ENCODE measurements around the gene PIGV.

Gene PIGV

DNA sequence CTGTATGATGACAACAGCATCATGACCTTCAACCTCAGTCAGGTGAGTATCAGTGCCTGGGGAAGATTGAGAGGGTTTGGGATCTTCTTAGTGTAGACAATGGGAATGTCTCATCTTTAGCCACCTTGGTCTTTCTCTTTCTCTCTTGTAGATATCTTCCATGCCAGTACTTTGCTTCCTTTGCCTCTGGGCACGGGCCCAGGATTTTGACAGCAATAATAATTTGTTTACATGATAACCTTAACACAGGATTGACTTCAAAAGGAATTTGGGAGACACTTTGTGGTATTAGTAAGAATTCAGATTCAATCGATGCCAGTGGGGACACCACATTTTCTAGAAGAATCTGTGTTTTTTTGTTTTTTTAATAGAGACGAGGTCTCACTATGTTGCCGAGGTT, 12.1 kb upstream of the PIGV start:
- DNase-seq, result no peak

DNA sequence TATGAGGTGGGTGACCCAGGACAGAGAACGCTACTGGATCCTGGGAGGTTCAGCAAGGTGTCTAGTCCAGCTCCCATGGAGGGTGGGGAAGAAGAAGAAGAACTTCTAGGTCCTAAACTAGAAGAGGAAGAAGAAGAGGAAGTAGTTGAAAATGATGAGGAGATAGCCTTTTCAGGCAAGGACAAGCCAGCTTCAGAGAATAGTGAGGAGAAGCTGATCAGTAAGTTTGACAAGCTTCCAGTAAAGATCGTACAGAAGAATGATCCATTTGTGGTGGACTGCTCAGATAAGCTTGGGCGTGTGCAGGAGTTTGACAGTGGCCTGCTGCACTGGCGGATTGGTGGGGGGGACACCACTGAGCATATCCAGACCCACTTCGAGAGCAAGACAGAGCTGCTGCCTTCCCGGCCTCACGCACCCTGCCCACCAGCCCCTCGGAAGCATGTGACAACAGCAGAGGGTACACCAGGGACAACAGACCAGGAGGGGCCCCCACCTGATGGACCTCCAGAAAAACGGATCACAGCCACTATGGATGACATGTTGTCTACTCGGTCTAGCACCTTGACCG, 8.6 kb upstream of the PIGV start:
- no peak for DNase-seq

DNA sequence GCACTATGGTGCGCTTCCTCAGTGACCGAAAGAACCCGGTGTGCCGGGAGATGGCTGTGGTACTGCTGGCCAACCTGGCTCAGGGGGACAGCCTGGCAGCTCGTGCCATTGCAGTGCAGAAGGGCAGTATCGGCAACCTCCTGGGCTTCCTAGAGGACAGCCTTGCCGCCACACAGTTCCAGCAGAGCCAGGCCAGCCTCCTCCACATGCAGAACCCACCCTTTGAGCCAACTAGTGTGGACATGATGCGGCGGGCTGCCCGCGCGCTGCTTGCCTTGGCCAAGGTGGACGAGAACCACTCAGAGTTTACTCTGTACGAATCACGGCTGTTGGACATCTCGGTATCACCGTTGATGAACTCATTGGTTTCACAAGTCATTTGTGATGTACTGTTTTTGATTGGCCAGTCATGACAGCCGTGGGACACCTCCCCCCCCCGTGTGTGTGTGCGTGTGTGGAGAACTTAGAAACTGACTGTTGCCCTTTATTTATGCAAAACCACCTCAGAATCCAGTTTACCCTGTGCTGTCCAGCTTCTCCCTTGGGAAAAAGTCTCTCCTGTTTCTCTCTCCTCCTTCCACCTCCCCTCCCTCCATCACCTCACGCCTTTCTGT, 7.3 kb upstream of the PIGV start:
- no peak for DNase-seq

DNA sequence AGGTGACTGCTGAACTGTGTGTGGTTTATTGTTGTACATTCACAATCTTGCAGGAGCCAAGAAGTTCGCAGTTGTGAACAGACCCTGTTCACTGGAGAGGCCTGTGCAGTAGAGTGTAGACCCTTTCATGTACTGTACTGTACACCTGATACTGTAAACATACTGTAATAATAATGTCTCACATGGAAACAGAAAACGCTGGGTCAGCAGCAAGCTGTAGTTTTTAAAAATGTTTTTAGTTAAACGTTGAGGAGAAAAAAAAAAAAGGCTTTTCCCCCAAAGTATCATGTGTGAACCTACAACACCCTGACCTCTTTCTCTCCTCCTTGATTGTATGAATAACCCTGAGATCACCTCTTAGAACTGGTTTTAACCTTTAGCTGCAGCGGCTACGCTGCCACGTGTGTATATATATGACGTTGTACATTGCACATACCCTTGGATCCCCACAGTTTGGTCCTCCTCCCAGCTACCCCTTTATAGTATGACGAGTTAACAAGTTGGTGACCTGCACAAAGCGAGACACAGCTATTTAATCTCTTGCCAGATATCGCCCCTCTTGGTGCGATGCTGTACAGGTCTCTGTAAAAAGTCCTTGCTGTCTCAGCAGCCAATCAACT, 6.4 kb upstream of the PIGV start:
- DNase-seq, result no peak

DNA sequence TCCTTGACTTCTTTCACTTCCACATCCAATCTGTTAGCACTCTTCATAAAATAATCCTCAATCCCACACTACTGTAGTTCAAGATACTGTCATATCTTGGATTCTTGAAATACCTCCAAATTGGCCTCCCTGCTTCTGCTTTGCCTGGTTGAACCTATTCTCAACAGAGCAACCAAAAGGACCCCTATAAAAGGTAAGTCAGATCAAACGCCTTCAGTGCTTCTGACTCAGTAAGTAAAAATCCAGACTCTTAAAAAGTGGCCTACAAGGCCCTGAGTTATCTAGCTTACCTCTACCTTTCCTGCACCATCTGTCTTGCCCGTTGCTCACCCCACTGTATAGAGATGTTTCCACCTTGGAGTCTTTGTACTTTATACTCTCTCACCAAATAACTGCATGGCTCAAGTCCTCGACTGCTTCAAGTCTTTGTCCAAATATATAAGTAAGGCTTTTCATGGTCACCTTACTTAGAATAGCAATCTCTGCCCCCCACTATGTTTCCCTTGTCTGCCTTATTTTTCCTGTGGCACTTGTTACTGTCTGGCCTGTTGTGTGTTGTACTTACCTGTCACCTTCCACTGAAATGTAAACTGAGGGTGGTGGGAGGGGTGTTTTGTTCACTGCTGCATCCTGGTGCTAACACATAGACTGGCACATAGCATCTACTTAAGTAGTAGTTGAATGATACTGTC, 5.1 kb upstream of the PIGV start:
- no peak for DNase-seq

DNA sequence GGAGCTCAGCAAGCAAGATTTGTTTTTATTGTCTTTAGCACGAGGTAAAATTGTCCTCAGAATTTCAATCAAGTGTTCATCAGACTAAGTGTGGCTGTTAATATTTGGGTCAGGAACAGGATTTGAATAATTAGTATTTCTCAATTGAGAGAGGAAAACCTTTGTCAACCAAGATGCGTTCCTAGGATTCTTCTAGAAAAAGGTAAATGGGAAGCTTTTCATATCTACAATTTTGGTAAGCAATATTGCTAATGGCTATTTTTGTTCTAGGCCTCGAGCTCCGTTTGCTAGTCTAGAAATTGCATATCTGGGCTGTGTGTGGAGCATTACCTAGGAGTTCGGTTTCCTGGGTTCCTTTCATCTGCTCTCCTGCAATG, 4.1 kb upstream of the PIGV start:
- DNase-seq, result no peak

DNA sequence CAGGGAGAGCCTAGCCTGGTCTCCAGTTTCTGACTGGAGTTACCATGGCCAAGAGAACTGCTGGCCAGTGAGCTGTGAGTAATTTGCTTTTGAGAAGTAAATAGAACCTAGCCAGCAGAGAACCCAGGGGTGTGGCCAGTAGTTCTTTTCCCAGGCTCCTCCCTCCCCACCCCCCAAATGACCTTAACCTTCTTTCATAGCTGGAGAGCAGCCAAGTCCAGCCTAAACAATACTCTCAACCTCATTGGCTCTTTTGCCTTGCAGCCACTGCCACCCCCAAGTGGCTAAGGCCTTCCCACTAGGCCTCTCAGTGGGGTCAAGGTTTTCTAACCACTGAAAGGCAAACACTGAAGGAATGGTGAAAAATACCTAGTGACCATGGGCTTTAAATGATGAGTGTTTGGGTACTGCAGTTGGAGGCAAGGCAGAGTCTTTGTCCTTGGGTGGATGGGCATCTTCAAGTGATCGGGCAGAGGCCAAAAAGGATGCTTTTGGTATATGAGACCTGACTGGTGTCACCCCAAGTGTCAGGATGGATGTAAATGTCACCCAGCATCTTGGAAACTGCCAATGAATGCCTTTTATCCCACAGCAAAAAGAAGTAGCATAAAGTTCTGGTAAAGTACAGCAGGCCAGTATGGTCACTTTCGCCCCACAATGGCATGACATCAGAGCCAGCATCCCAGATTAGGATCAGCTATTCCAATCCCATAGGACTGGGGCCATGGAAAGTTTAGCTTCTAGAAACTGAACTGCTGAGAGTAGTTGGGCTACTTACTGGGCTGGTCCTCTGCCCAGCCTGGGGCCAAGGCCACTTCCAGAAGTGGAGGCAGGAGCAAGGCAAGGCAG, 3.5 kb upstream of the PIGV start:
- DNase-seq, result no peak

DNA sequence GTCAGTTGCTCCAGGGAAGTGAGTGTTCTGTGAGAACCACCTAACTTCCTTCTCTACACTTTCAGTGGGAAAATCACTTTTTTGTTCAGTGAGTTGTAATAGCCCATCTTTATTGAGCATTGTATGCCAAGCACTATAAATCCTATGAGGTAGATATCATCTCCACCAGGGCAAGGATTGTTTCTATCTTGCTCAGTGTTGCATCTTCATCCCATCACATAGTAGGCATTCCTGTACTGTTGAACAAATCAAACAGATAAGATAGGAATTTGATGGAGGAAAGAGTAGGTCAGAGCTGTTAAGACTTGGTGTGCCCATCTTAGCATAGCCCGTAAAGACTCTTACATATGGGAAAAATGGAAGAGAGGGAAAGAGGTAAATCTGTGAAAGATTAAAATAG, 2.9 kb upstream of the PIGV start:
- DNase-seq, result no peak

DNA sequence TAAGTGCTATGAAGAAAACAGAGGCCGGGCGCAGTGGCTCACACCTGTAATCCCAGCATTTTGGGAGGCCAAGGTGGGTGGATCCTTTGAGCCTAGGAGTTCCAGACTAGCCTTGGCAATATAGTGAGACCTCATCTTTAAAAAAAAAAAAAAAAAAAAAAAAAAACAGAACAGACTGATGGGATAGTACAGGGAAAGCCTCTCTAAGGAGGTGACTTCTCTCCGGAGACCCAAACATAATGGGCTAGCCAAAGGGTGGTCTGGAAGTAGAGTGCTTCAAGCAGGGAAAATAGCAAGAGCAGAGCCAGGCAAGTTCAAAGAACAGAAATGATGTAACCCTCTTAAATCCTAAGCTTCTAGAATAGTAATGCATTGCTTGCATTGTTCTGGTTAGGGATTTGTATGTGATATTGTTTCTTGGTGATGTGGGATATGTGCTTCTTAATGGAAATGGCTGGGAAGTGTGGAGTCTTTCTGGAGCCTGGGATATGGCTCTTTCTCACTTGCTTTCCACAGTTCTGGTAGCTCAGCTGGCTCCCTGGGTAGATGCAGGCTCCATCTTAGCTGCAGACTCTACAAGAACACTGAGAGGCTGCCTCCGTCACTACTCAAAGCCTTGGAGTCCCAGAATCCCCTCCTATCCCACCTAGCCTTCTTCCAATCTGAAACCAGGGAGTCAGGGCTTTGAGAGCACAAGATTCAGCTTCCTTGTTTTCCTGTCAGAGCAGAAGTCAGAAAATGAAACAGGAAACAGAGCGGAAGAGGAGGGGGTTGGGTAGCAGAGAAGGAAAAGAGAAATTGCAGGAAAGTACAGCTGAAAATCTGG, 1.9 kb upstream of the PIGV start:
- DNase-seq, result no peak

DNA sequence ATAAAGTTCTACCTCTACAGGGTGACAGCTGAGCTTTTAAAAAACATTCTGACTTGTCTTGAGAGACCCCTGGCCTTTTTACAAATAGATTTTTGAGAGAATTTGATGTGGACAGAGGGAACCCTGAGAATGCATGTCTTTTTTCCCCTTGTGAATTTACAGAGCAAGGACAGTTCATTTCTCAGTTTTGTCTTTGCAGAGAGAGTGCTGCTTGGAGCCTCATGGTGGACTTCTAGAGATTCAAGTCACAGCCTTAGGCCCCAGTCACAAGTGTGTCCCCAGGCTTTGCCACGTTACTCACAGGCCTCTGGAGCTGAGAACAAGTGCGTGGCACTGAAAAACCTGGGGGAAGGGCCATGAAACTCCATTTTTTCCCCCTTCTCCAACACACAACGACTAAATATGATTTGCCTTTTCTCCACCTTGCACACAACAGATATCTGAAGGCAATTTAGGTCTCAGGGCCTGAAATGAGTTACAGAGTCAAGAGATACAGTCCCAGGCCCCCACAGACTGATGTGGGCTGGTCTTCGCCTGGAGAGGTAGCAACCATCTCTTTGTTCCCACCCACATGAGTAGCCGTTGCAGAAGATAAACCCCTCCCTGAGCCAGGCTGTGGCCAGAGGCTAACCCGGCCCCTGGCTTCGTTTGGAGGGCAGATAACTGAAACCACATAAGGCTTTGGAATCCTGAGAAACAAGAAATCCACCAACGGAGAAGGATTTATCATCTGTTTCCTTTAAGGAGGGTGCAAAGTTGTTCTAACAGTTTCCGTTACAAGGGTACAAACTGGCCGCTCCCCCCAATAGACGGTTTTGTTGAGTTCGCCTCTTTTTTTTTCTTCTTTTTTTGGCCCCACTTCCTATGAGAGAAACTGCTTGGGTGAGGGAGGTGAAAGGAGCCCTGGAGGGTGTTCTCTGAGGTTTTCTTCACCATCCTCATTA, 1.0 kb upstream of the PIGV start:
- no peak for DNase-seq

DNA sequence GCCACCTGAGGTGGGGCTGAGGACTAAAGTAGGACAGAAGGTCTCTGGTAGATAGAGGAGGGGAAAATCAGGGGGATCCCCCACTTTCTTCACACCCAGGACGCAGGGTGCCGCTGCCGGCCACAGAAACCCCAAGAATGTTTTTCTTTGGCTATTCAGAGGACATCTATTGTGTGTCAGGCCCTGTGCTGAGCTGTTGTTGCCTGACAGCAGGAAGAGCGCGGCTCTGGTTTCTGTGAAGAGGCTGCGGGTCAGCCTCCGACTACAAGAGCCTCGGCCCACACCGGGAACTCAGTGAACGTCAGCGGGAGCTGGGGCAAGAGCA, 407 bp upstream of the PIGV start:
- no peak for DNase-seq

DNA sequence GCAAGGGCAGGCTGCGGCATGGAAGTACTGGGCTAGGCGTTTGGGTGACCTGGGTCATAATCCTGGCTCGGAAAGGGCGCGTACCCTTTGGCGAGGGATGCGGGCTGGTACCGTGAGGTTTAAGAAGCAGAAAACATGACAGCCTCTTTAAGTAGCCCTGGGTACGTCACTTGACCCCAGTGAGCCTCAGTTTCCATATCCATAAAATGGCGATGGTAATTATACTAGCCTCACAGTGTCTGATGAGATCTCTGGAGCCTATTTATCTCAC, 700 bp downstream of the PIGV start:
- DNase-seq, result no peak

DNA sequence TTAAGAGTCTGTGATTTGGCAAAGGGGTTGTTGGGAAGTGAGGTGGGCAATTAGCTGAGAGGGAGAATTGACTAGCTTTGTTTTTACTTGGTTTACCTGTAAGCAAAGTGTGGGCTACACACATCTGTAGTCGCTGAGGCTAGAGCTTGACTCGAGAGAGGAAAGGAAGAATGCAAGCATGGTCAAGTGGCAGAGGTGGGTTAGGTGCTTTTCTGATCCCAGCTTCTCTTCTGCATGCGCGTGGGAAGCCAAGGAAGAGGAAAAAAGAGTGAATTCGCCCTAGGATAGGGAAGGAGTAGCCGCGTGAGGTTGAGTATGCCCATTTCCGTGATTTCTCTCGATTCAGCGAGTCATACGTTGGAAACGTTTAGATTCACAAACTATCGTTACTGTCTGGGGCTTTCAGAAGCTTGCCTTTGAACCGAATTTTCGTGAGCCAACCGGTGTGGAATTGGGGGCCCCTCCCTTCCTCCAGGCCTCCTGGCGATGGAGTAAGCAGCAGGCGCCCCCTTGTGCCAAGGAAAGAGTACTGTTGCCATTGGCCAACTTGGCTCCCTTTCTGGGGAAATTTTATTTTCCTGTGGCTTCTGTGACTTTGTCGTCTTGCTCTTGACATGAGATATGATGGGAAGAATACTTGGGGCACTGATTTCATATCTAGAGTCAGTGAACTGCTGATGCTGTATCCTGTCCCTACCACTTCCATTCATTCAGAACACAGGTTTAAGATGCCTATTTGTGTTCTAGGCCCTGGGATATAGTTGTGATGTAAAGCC, 1.3 kb downstream of the PIGV start:
- peak; percentile 21 to 55 for DNase-seq

DNA sequence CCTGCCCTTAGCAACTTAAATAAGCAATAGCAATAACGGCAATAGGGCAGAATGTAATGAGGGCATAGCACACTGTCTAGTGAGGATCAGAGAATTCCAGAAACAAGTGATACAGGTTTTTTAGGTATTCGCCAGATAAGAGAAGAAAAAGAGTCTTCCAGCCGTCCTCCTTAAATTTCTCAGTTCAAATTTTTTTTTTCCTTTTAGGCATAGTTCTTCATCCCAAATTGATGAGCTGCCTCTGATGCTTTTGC, 1.8 kb downstream of the PIGV start:
- no peak for DNase-seq

DNA sequence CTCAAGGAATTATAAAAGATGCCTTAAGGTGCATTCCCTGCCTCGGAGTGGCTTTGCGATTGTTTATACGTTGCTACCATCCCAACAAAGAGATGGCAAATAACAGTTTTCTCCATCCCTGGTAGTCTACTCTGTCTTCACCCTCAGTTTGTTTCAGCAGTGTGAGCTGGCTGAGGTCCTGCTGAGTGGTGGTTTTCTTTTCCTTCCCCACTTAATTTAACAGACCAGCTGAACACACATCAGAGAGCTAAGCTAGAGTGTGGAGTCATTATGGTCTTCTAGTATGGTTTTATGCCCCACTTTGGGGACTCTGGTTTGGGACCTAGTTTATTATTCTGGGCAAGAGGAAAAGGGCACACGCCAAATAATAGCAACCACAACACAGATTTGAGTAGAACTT, 2.2 kb downstream of the PIGV start:
- DNase-seq, result no peak

DNA sequence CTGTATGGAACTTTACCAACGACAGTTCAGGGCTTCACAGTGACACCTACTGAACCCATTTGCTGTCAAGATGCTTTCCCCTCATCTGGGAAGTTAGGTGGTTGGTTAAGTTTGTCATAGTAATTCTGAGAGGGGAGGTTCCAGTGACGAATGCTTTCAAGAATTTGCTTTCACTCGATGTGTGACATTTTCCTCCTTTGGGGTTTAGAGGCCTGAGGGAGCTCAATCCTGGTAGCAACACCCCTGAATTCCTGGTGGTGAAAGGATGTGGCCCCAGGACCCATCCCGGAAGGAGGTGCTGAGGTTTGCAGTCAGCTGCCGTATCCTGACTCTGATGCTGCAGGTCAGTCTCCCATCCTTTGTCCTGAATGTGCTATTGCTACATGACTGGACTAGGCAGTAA, 2.8 kb downstream of the PIGV start:
- DNase-seq, result no peak

DNA sequence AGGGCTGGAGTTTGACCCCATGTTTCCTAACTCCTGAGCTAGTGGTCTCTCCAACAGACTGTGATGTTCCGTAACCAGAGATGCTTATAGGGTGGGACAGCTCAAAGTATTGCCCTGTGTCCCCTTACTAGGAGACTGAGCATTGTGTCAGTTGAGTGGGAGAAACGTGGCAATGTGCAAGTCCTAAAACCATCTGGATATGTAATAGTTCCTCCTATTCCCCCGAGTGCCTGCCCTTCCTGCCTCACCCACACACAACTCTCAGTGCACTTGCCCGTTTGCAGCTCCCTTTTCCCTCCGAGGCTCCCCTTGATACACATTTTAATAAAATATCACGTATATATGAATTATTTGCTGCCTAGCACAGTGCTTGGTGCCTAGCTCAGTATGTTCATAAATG, 3.4 kb downstream of the PIGV start:
- no peak for DNase-seq

DNA sequence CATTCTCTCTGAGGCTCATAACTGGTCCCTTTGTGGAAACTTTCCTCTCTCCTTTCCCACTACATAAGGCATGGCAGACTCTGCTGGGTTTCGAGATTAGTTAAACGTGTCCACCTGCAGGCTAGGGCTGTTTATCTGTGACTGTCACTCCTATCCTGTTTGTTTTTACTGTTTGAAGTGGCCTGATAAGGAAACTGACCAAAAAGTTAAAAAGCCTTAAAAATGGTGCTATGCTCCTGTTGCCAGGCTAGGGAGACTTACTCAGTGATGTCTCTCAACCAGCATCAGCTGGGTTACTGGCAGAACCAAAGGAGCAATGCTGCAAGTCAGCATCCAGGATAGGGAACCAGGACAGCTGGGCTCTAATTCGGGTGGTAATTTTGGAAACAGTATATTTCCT, 3.9 kb downstream of the PIGV start:
- DNase-seq, result no peak

DNA sequence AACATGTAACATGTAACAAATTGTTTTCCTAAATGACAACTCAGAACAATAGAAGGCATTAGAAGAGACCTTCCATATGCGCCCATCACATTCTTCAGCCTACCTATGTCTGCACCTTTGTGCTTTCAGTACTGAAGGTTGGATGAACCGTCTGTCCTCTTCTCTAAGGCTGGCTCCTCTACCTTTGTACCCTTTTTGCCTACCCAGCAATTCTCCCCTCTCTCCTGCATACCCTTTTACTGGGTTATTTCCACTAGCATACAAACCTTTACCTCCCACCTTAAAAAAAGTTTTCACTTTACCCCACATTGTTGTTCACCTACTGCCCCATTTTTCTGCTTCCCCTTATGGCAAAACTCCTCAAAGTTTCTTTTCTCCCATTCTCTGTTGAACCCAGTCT, 5.2 kb downstream of the PIGV start:
- no peak for DNase-seq

DNA sequence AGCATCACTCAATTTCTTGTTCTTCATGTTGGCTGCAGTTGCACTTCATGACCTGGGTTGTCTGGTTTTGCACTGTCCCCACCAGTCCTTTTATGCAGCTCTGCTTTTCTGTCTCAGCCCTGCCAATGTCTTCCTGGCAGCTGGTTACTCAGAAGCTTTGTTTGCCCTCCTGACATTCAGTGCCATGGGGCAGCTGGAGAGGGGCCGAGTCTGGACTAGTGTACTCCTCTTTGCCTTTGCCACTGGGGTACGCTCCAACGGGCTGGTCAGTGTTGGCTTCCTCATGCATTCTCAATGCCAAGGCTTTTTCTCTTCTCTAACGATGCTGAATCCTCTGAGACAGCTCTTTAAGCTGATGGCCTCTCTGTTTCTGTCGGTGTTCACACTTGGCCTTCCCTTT, 6.6 kb downstream of the PIGV start:
- no peak for DNase-seq

DNA sequence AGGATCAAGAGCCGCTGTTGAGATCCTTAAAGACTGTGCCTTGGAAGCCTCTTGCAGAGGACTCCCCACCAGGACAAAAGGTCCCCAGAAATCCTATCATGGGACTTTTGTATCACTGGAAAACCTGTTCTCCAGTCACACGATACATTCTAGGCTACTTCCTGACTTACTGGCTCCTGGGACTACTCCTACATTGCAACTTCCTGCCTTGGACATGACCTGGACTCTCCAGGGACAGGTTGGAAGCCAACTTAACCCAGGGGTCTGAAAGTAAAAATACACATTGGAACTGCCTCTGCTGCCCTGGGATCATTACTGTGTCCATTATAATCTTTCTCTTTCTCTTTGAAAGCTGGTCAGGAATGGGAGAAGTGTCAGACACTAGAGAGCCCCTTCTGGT, 9.9 kb downstream of the PIGV start:
- no peak for DNase-seq
